Endothelial cell of umbilical vein (primary cell): ENCODE data around the gene TSR3. TPM values are rescaled to one million over a fixed set of nuclear protein-coding genes. Genes with fewer than 3 reads are reported as not detected.

ENCODE experiments used
- BruUV-seq: library from RNA; stranded (reverse); fragments of 400-500 nt; replicated peaks from 2 replicates; lab custom pipeline; 2021; lab: Mats Ljungman, UMichigan
- CTCF ChIA-PET: fragments of 300-600, 350-600 bp; sonication (Branson Sonifier 250); formaldehyde crosslinking; loops from one replicate; lab custom pipeline; 2021; ENCODE audit warnings: antibody characterized with exemption, inconsistent platforms; lab: Charles Lee
- POLR2A ChIA-PET: fragments of 300-600, 350-600 bp; sonication (Branson Sonifier 250); formaldehyde crosslinking; loops from one replicate; lab custom pipeline; 2021; ENCODE audit warnings: antibody characterized with exemption, inconsistent platforms; lab: Charles Lee
- DNase-seq: peaks from one replicate; pipeline ENCODE4 v3.0.0-alpha.2; 2011; ENCODE audit warnings: low read depth, low spot score
- FAIRE-seq: peaks from 2 replicates; lab custom pipeline; 2011; peaks lifted over from hg19 to GRCh38; lab: Jason Lieb, UNC
- H2AFZ ChIP-seq: 2 replicates; pipeline ENCODE4 v1.6.0; 2012; ENCODE audit warnings: low read depth, low read length, control low read depth, inconsistent platforms
- H3K27ac ChIP-seq: 2 replicates; pipeline ENCODE4 v1.5.1; 2011; ENCODE audit warnings: low read depth, mild to moderate bottlenecking, control low read depth, low read length, moderate library complexity; ENCODE audit not compliant: insufficient read depth
- H3K27me3 ChIP-seq, 2 experiments: 2 replicates each; pipeline versions ENCODE4 v1.6.0 to v1.6.1; 2011; ENCODE audit warnings: low read length in 2 of 2, mixed read lengths in 1 of 2; ENCODE audit not compliant: control insufficient read depth in 2 of 2, insufficient read depth in 2 of 2
- H3K36me3 ChIP-seq, 2 experiments: 2 replicates in 1 of 2; 3 replicates in 1 of 2; pipeline ENCODE4 v1.5.1; 2011; ENCODE audit warnings: low read length in 2 of 2, mild to moderate bottlenecking in 1 of 2, moderate library complexity in 1 of 2; ENCODE audit not compliant: control insufficient read depth in 2 of 2, insufficient read depth in 2 of 2; ENCODE audit errors: extremely low read depth in 1 of 2
- H3K4me1 ChIP-seq: 3 replicates; pipeline ENCODE4 v1.5.1; 2011; ENCODE audit warnings: mild to moderate bottlenecking, low read length; ENCODE audit not compliant: control insufficient read depth, insufficient read depth; ENCODE audit errors: extremely low read depth
- H3K4me2 ChIP-seq: 2 replicates; pipeline ENCODE4 v1.6.1; 2011; ENCODE audit warnings: low read length, control low read depth, mixed read lengths; ENCODE audit not compliant: insufficient read depth
- H3K4me3 ChIP-seq, 3 experiments: fragments of 200-600 bp in 1 of 3; sonication (generic), shearing (Covaris generic) in 1 of 3; replicated peaks in 1 of 3; 2 replicates each; pipeline ENCODE4 v1.5.1; 2011 to 2016; ENCODE audit warnings: control low read depth in 3 of 3, low read length in 3 of 3, mild to moderate bottlenecking in 2 of 3, inconsistent platforms in 1 of 3, low read depth in 1 of 3, moderate library complexity in 1 of 3; ENCODE audit not compliant: insufficient read depth in 1 of 3
- H3K79me2 ChIP-seq: 2 replicates; pipeline ENCODE4 v1.6.0; 2012; ENCODE audit warnings: low read length, inconsistent platforms; ENCODE audit not compliant: control insufficient read depth, insufficient read depth
- H3K9ac ChIP-seq: replicated peaks from 2 replicates; pipeline ENCODE3; 2011; ENCODE audit warnings: low read length, control low read depth; ENCODE audit not compliant: insufficient read depth; ENCODE audit errors: extremely low read depth
- H3K9me1 ChIP-seq: replicated peaks from 3 replicates; pipeline ENCODE4 v1.6.0; 2011; ENCODE audit warnings: mild to moderate bottlenecking, low read length; ENCODE audit not compliant: control insufficient read depth, insufficient read depth; ENCODE audit errors: extremely low read depth
- H3K9me3 ChIP-seq: replicated peaks from 2 replicates; pipeline ENCODE4 v1.5.1; 2012; ENCODE audit warnings: low read length, inconsistent platforms; ENCODE audit not compliant: control insufficient read depth, insufficient read depth
- H4K20me1 ChIP-seq: replicated peaks from 2 replicates; pipeline ENCODE3; 2011; ENCODE audit warnings: mild to moderate bottlenecking, low read length; ENCODE audit not compliant: control insufficient read depth, insufficient read depth; ENCODE audit errors: extremely low read depth
- CTCF ChIP-seq, 2 donors: IDR thresholded peaks; 1 replicate in 1 of 2; 2 replicates in 1 of 2; pipeline ENCODE4 v1.5.1; 2011; ENCODE audit warnings: low read length in 2 of 2, mild to moderate bottlenecking in 2 of 2, moderate library complexity in 2 of 2, control low read depth in 1 of 2, inconsistent platforms in 1 of 2, low read depth in 1 of 2; ENCODE audit not compliant: insufficient read depth in 1 of 2; ENCODE audit errors: extremely low read depth in 1 of 2
- EZH2 ChIP-seq: IDR thresholded peaks from 2 replicates; pipeline ENCODE4 v1.6.1; 2012; ENCODE audit warnings: borderline replicate concordance, low read depth, mild to moderate bottlenecking, moderate library complexity, low read length, inconsistent platforms; ENCODE audit not compliant: severe bottlenecking
- FOS ChIP-seq: IDR thresholded peaks from 2 replicates; pipeline ENCODE4 v1.6.1; 2011; ENCODE audit warnings: mild to moderate bottlenecking, low read length, moderate library complexity, borderline replicate concordance; ENCODE audit not compliant: insufficient read depth
- GATA2 ChIP-seq: IDR thresholded peaks from 2 replicates; pipeline ENCODE4 v1.7.0; 2011; ENCODE audit warnings: low read depth, mild to moderate bottlenecking, moderate library complexity, mixed read lengths, low read length; ENCODE audit not compliant: insufficient read length, insufficient read depth
- JUN ChIP-seq: IDR thresholded peaks from 2 replicates; pipeline ENCODE4 v1.6.1; 2011; ENCODE audit warnings: borderline replicate concordance, low read depth; ENCODE audit not compliant: insufficient read length, insufficient read depth
- MYC ChIP-seq: IDR thresholded peaks from one replicate; pipeline ENCODE4 v1.6.1; 2011; ENCODE audit warnings: mild to moderate bottlenecking, low read depth, low read length
- POLR2A ChIP-seq: IDR thresholded peaks from 2 replicates; pipeline ENCODE4 v1.6.1; 2012; ENCODE audit warnings: low read depth, mild to moderate bottlenecking, control low read depth, low read length
- POLR2AphosphoS5 ChIP-seq: IDR thresholded peaks from 2 replicates; pipeline ENCODE4 v1.6.1; 2012; ENCODE audit warnings: low read depth, mild to moderate bottlenecking, control low read depth, low read length, moderate library complexity; ENCODE audit not compliant: insufficient read depth
- dilution Hi-C: fragments of 300-500 bp; cut with MboI; formaldehyde crosslinking; loops from one replicate; pipeline ENCODE4 v1.15.0; 2019; ENCODE audit warnings: low sequenced_read_pairs; ENCODE audit not compliant: extremely low pct_ligation_motif_present
- intact Hi-C: fragments of 100-400 bp; cut with micrococcal nuclease; formaldehyde crosslinking; loops from one replicate; pipeline ENCODE4 v1.10.0; 2022
- polyA plus RNA-seq, 4 experiments: library from polyadenylated mRNA; depleted of rRNA in 3 of 4; stranded (reverse) in 3 of 4; unstranded in 1 of 4; fragments of >200 nt; gene quantifications; 2 replicates each; pipeline versions ENCODE4 v1.2.1 to v1.2.3, GENCODE V29; 2011 to 2012; ENCODE audit warnings: missing spikeins in 1 of 4
- total RNA-seq: library from RNA; stranded (reverse); gene quantifications from 2 replicates; pipeline ENCODE4 v1.2.3, GENCODE V29; 2021

TSR3 gene
- total and polyA plus RNA-seq, 2 donors (not counting 3 experiments of a cell fraction or from before 2014, with no cell fraction given), result 65.4 to 82.7 TPM

GRCh38 chr16:1377406-1378010 lies 25.8 kb upstream of the TSR3 start:
- no TSS peak for BruUV-seq
- dilution Hi-C loops, result no loop called here
- POLR2A ChIA-PET, result interaction anchor here (0.5 kb wide), 1 partner anchor 9 kb away, joined by 3 read pairs; no protein-coding TSS in a partner anchor

More at GRCh38 chr16:1377406-1378010, 25.8 kb upstream of the TSR3 start:
- Histone ChIP-seq H3K4me1 (peaks cover 12% of the 10 kb centered on the region), H4K20me1 (no peaks in the 10 kb centered on the region), H3K4me2 (no peak overlapping the region), H3K79me2 (peaks cover 24% of the 10 kb centered on the region), H2AFZ (no peak overlapping the region), H3K9ac (no peak overlapping the region), H3K9me3 (no peaks in the 10 kb centered on the region), H3K36me3 (peaks cover 0 to 3% of the 10 kb centered on the region in 2 experiments), H3K27ac (no peak overlapping the region), H3K4me3 (no peak overlapping the region), H3K27me3 (no peaks in the 10 kb centered on the region), H3K9me1 (no peaks in the 10 kb centered on the region)
- intact Hi-C loops, result loop anchor here (5.0 kb wide), 1 partner anchor 330 kb away; the partner anchor contains the start of gene MAPK8IP3
- TF ChIP-seq FOS (no peak), JUN (no peak), CTCF (IDR thresholded peaks at IDR 0.05; ENCODE audit: extremely low read depth in 1 of 2, insufficient read depth in 1 of 2, low read depth in 1 of 2, low read length in 2 of 2) (no peak), POLR2A (no peak), GATA2 (no peak), POLR2AphosphoS5 (no peak), EZH2 (no peak), MYC (no peak)
- CTCF ChIA-PET, result interaction anchor here (0.6 to 4.3 kb wide), 4 partner anchors 9 to 238 kb away, joined by 3 to 24 read pairs (median 3); no protein-coding TSS in a partner anchor
- FAIRE-seq (no peak), DNase-seq (no peak)
